ENCODE measurements around the gene SLC26A9.

- TF ChIP-seq USF2 (IDR thresholded peaks at IDR 0.05; ENCODE audit: low read depth, low read length) (peak; percentile 57), RAD21 (IDR thresholded peaks at IDR 0.05; ENCODE audit: low read length) (no peak)
Observed at GRCh38 chr1:205976708-205977401, 33.6 kb upstream of the SLC26A9 start.
